Endothelial cell of hepatic sinusoid (primary cell): ENCODE results near the gene EME1.

Source experiments
- in situ Hi-C: cut with HindIII; loops from 2 replicates; pipeline ENCODE4 v1.10.0; 2017; ENCODE audit warnings: low sequenced_read_pairs

EME1 gene

GRCh38 chr17:50361561-50362480, 11.2 kb upstream of the EME1 start:
- in situ Hi-C loops = no loop called here

GRCh38 chr17:50362661-50363060, 10.4 kb upstream of the EME1 start:
- in situ Hi-C loops = no loop called here

GRCh38 chr17:50363217-50364060, 9.6 kb upstream of the EME1 start:
- in situ Hi-C loops = no loop called here

GRCh38 chr17:50364061-50364458, 9.0 kb upstream of the EME1 start:
- in situ Hi-C loops = no loop called here

GRCh38 chr17:50364715-50365114, 8.3 kb upstream of the EME1 start:
- in situ Hi-C loops = no loop called here

DNA sequence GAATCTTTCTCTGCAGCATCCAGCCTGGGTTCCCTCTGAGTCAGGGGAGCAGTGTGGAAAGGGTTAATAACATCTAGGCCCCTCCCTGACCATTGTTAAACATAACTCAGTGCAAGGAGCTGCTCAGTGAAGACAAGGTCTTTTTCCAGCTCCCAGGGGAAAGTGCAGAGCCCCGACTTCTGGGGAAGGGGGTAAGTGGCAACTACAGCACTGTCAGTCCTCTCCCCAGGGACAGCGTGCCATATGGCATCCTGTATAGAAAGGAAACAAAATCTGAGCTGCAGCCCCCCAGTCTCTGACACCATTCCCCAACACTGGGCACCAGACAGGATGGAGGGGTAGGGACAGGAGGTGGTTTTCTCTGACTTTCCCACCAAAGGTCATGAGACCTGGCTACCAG, 7.9 kb upstream of the EME1 start:
- in situ Hi-C loops = no loop called here

DNA sequence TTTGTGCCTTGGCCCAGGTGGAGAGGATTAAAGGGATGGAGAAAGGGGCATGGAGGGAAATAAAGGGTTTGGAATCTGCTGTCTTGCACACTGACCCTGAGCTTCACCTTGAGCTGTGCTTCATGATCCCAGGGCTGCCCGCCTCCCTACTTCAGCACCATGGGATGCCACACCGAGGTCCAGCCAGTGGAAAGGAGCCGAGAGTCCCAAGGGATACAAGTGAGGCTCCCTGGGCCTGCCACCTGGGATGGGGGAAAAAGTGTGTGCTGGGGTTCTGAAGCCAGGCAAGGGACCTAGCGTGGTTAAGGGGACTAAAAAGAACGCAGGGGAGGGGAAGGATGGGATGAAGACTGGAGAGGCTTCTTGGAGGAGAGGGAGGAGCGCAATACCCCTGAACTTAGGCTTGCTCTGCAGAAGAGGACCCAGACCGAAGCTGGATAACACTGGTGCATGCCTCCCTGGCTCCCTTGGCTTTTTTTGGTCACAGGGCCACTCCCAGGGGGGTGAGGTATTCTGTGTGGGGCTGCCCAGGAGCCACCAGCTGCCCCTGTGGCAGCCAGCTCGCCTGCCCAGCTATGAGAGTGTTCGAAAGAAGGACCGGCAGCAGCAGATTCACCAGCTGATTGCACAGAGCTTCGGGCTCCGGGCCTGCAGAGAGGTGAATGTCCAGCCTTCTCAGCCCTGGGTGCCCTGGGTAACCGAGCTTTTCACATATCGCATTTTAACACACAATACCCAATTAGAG, 7.2 kb upstream of the EME1 start:
- in situ Hi-C loops = no loop called here

GRCh38 chr17:50367401-50367800, 5.6 kb upstream of the EME1 start:
- in situ Hi-C loops = no loop called here

- in situ Hi-C loops = no loop called here
Observed at GRCh38 chr17:50370052-50370451, 3.0 kb upstream of the EME1 start.

- in situ Hi-C loops = no loop called here
Observed at GRCh38 chr17:50371526-50371925, 1.5 kb upstream of the EME1 start.

DNA sequence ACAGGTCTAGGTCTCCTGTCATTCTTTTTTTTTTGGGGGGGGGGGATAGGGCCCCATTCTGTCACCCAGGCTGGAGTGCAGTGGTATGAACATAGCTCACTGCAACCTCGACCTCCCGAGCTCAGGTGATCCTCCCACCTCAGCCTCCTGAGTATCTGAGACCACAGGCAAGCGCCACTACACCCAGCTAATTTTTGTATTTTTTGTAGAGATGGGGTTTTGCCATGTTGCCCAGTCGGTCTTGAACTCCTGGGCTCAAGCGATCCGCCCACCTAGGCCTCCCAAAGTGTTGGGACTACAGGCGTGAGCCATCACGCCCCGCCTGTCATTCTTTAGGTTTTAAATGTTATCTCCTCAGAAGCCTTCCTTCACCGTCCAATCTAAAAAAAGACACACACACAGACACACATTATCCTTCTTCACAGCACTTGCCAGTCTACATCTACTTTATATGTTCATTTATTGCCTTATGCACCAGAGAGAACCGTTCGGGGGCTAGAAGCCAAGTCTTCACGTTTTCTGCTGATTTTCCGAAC, 739 bp upstream of the EME1 start:
- in situ Hi-C loops = no loop called here

DNA sequence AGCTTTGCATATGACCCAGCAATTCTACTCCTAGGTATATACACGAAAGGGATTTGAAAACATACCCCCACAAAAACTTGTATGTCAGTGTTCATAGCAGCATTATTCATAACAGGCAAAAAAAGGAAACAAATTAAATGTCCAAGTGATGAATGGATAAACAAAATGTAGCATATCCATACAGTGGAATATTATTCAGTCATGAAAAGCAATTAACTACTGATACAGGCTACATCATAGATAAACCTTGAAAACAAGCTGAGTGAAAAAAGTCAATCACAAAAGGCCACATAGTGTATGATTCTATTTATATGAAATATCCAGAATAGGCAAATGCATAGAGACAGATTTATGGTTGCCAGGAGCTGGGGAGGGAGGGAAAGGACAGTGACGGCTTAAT, 676 bp downstream of the EME1 start:
- in situ Hi-C loops = no loop called here

- in situ Hi-C loops = no loop called here
Observed at GRCh38 chr17:50375858-50376538, 3.0 kb downstream of the EME1 start.

- in situ Hi-C loops = no loop called here
Observed at GRCh38 chr17:50379351-50380132, 6.5 kb downstream of the EME1 start.

GRCh38 chr17:50380369-50381259, 7.6 kb downstream of the EME1 start:
- in situ Hi-C loops = no loop called here

DNA sequence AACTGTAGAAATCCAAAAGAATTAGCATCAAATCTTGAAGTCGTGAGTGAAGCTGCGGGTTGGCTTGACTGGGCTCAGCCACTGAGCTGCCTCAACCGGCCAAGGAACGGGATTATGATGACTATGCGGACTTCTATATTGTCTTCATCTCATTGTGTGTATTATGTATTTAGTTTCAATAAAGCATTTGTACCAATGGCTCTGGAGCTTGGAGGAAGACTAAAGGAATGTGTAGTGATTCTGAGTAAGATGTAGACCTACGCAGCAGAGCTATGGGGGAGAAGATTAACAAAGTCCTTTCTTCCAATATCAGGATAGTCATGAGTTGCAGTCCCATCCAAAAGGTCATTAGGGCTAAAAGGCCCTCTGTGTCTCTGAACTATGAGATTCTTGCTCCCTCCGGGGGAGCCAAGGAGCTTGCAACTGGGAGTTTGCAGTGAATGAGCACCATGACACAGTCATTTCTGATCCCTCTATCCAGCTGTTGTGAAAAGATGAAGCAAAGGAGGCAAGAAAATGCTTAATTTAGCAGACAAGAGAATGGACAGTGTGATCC, 8.3 kb downstream of the EME1 start:
- in situ Hi-C loops = no loop called here

DNA sequence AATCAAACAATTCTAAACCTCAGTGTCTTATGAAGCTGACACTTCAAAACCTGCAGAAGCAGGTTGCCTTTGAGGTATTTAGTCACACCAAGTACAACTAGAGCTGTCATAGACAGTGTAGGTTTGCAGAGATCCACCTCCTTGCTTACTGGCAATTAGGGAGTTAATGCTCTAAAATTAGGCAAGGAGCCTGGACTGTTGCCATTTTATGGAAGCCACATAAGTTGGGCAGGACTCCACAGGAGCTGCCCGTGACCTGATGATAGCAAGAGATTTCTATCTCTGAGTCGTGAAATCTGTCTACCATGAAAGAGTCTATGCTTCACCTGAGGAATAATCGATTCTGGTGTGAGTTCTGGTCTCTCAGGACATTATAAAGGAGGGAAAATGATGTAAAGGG, 8.9 kb downstream of the EME1 start:
- in situ Hi-C loops = no loop called here

DNA sequence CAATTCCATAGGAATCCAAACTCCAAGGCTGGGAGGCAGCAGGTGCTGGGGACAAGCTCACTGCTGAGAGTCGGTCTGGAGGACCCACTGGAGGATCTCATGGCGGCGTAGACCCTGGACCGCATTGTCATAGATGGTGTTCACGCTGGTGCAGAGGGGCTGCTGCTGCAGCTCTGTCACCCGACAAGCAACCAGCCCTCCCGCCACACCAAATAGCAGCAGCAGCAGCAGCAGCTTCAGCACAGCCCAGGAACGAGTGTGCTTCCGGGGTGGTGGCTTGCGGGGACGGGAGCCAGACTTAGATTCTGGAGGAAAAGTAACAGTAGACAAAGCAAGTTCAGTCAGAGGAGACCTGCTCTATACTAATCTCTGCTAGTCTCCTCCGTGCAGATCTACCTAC, 9.9 kb downstream of the EME1 start:
- in situ Hi-C loops = no loop called here
